Stomach smooth muscle (tissue), 2 donors: ENCODE data around the gene RGS17.
A peak's percentile ranks its signal among the peaks of the same experiment; 100 is the strongest.
"Not testable (repeated sequence)": the region's sequence is repeated elsewhere in the genome, so short reads cannot be mapped to it uniquely, and the experiment has no call there.

Source experiments
- H3K27ac ChIP-seq: one replicate; pipeline ENCODE4 v1.7.0; 2013; ENCODE audit warnings: mild to moderate bottlenecking, low read length, inconsistent platforms
- H3K27me3 ChIP-seq, 2 donors: one replicate each; pipeline ENCODE4 v1.7.0; 2013; ENCODE audit warnings: low read length in 2 of 2; ENCODE audit not compliant: insufficient read depth in 2 of 2, control insufficient read depth in 1 of 2
- H3K36me3 ChIP-seq, 2 donors: one replicate each; pipeline ENCODE4 v1.7.0; 2013; ENCODE audit warnings: low read length in 2 of 2; ENCODE audit not compliant: control insufficient read depth in 2 of 2, insufficient read depth in 2 of 2
- H3K4me1 ChIP-seq: one replicate; pipeline ENCODE4 v1.7.0; 2013; ENCODE audit warnings: low read length; ENCODE audit not compliant: control insufficient read depth, insufficient read depth
- H3K4me3 ChIP-seq, 2 donors: one replicate each; pipeline ENCODE4 v1.7.0; 2013; ENCODE audit warnings: low read length in 2 of 2
- H3K9ac ChIP-seq, 2 donors: one replicate each; pipeline ENCODE4 v1.7.0; 2013; ENCODE audit warnings: low read length in 2 of 2, mild to moderate bottlenecking in 1 of 2
- H3K9me3 ChIP-seq, 2 donors: one replicate each; pipeline ENCODE4 v1.7.0; 2013; ENCODE audit warnings: low read length in 2 of 2; ENCODE audit not compliant: control insufficient read depth in 2 of 2
- donor health status: healthy.
- donor health status: Pancreatic carcinoma.

RGS17 gene

DNA sequence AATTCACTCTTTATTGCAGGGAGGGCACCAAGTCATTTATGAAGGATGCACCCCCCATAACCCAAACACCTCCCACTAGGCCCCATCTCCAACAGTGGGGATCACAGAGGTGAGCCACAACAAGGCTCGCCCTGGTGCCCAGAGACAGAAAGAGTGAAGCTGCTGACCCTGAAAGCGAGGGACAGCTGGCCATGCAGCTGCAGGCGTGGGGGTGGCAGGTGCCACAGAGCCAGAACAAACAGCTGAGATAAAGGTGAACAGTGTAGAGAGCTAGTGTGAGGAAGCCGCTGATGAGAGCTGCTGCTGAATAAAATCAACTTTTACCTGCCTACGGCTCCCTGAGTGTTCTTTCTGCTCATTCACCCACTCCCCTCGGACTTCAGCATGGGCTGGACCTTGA, 18.8 kb upstream of the RGS17 start:
- H3K9ac ChIP-seq = no peak overlapping the region
- H3K4me3 ChIP-seq = no peak overlapping the region
- no peaks in the 10 kb centered on the region for H3K4me1 ChIP-seq
- H3K27me3 ChIP-seq = no peaks in the 10 kb centered on the region
- H3K27ac ChIP-seq = no peak overlapping the region
- no peaks in the 10 kb centered on the region for H3K36me3 ChIP-seq
- no peaks in the 10 kb centered on the region for H3K9me3 ChIP-seq

DNA sequence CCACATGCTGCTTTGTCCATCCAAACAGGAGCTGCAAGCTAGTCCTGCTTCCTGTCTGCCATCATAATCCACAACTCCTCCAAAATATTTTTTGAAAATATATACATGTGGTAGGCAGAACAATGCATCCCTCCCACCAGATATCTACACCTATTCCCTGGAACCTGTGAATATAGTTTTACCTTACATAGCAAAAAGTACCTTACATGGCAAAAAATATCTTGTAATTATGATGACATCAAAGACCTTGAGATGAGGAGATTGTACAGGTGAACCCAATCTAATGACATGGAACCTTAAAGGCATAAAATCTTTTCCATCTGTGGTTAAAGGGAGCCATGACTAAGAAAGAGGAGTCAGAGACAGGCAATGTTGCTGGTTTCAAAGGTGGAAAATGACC, 15.3 kb upstream of the RGS17 start:
- Histone ChIP-seq H3K9ac (no peak overlapping the region), H3K36me3 (no peaks in the 10 kb centered on the region), H3K4me3 (no peak overlapping the region), H3K4me1 (no peaks in the 10 kb centered on the region), H3K27ac (no peak overlapping the region), H3K27me3 (no peaks in the 10 kb centered on the region), H3K9me3 (no peaks in the 10 kb centered on the region)

DNA sequence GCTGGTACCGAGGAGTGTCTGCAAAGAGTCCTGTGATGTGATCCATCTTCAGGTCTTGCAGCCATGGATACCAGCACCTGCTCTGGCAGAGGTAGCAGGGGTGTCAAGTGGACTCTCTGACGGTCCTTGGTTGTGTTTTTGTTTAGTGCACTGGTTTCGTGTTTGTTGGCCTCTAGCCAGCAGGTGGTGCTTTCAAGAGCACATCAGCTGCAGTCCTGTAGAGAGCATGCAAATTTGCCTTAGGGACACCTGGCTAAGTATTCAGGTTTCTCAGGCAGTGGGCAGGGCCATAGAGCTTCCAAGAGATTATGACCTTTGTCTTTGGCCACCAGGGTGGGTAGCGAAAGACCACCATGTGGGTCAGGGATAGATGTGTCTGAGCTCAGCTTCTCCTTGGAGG, 14.5 kb upstream of the RGS17 start:
- Histone ChIP-seq H3K4me1 (no peaks in the 10 kb centered on the region), H3K27me3 (no peaks in the 10 kb centered on the region), H3K36me3 (no peaks in the 10 kb centered on the region), H3K9ac (no peak overlapping the region), H3K9me3 (no peaks in the 10 kb centered on the region), H3K27ac (no peak overlapping the region), H3K4me3 (no peak overlapping the region)

DNA sequence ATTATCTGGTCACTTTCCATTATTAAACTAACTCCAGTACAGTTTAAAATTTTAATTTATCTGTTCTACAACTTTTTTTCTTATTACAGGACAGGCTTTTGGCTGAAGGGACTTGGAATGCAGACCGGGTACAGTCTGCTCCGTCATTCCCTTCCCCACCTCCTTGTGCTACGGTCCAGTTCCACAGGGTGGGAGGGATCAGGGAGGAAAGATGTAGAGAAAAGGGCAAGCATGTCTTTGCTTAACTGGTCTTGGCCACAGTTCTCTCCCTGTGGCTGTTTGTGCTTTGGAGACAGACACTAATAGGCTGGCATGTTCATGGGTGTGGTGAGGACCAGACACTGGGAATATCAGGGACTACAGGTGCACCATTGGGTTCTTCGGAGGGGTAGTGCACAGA, 12.1 kb upstream of the RGS17 start:
- Histone ChIP-seq H3K4me1 (no peaks in the 10 kb centered on the region), H3K9me3 (no peaks in the 10 kb centered on the region), H3K27ac (no peak overlapping the region), H3K36me3 (no peaks in the 10 kb centered on the region), H3K9ac (no peak overlapping the region), H3K4me3 (no peak overlapping the region), H3K27me3 (no peaks in the 10 kb centered on the region)

DNA sequence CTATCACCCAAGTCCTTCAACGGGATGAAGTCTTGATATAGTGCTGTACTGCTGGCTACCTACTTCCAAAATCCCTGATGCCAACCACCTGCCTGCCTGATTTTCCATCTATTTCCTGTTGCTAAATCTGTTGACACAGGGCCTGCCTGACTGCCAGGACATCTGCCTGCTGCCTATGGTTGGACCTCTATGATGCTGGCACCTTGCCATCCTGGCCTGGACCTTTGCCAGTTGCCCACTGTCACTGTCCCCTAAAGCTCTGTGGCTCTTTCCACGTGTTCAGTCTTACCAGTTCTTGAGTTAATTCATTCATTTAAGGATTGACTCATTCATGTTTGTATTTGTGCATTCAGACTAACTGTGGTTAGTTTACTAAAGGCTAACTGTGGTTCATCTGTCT, 9.2 kb upstream of the RGS17 start:
- H3K4me3 ChIP-seq = no peak overlapping the region
- no peak overlapping the region for H3K9ac ChIP-seq
- no peak overlapping the region for H3K27ac ChIP-seq
- no peaks in the 10 kb centered on the region for H3K9me3 ChIP-seq
- H3K36me3 ChIP-seq = no peaks in the 10 kb centered on the region
- no peaks in the 10 kb centered on the region for H3K4me1 ChIP-seq
- no peaks in the 10 kb centered on the region for H3K27me3 ChIP-seq

DNA sequence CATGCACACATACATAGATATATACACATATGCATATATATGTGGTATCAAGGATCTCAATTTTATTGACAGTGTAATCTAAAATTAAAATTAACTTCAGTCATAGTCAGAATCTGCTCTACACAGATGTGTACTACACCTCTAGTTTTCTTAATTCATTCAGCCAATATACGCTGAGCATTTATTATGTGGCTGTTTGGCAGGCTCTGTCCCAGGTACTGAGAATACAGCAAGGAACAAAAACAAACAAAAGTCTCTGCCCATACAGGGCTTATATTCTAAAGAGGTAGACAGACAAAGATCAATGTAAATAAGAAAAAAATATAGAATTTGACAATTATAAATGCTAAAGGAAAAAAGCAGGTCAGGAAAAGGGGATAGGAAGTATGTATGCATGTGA, 7.8 kb upstream of the RGS17 start:
- Histone ChIP-seq H3K27me3 (no peaks in the 10 kb centered on the region), H3K27ac (no peak overlapping the region), H3K4me1 (no peaks in the 10 kb centered on the region), H3K4me3 (no peak overlapping the region), H3K36me3 (no peaks in the 10 kb centered on the region), H3K9ac (no peak overlapping the region), H3K9me3 (no peaks in the 10 kb centered on the region)

DNA sequence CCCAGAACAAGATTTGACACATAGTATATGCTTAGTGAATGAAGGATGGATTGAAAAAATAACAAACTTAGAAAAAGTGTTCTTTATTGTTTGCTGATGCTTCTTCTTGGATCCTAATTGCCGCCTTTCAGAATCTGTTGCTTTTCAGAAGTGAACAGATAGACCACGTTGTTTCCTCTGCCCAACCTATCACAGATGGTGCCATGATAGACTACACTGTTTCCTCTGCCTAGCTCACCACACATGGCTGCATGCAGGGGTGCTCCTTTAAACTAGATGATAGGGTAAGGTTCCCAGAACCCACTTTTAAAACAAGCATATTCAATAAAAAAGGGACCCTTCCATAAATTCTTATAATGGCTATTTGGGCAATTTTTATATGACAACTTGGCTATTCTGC, 4.6 kb upstream of the RGS17 start:
- H3K9me3 ChIP-seq = no peaks in the 10 kb centered on the region
- no peaks in the 10 kb centered on the region for H3K27me3 ChIP-seq
- no peaks in the 10 kb centered on the region for H3K36me3 ChIP-seq
- H3K4me1 ChIP-seq = peaks cover 3% of the 10 kb centered on the region
- no peak overlapping the region for H3K4me3 ChIP-seq
- no peak overlapping the region for H3K9ac ChIP-seq
- no peak overlapping the region for H3K27ac ChIP-seq

DNA sequence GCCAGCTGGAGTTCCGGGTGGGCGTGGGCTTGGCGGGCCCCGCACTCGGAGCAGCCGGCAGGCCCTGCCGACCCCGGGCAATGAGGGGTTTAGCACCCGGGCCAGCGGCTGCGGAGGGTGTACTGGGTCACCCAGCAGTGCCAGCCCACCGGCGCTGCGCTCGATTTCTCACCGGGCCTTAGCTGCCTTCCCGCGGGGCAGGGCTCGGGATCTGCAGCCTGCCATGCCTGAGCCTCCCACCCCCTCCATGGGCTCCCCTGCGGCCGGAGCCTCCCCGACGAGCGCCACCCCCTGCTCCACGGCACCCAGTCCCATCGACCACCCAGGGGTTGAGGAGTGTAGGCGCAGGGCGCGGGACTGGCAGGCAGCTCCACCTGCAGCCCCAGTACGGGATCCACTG, 2.6 kb upstream of the RGS17 start:
- not testable (repeated sequence) for H3K36me3 ChIP-seq, H3K9ac ChIP-seq, H3K27ac ChIP-seq, H3K4me3 ChIP-seq, H3K9me3 ChIP-seq
- H3K27me3 ChIP-seq = peaks cover 2 to 11% of the 10 kb centered on the region in 2 donors
- H3K4me1 ChIP-seq = peaks cover 14% of the 10 kb centered on the region

DNA sequence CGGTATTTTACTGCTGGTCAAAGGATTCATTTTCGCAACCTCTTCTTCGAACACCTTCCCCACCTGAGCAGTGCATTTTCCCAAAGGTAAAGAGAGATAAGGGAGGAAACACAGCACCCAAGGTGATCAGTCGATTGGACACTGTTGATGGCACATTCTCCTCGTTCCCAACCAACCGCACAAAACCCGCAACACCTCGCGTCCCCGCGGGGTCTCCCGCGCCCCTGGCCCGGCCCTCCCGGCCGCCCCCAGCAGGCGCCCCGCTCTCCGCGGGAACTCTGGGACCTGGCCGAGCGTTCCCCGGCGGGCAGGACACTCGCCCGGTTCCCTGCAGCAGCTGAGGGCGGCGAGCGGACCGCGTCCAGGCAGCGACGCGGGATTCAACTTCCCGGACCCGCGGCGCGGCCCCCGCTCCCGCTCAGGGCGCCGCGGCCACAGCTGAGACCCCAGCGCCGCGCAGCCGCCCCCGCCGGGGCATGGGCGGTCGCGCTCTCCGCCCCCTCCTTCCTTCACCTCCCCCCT, 506 bp downstream of the RGS17 start:
- Histone ChIP-seq H3K9me3 (no peaks in the 10 kb centered on the region), H3K9ac (peak overlapping the region in 1 of 2 donors; percentile 42), H3K4me3 (peak overlapping the region; percentile 79 to 84), H3K36me3 (no peaks in the 10 kb centered on the region), H3K4me1 (peaks cover 14% of the 10 kb centered on the region), H3K27ac (no peak overlapping the region), H3K27me3 (peaks cover 5 to 21% of the 10 kb centered on the region in 2 donors)

DNA sequence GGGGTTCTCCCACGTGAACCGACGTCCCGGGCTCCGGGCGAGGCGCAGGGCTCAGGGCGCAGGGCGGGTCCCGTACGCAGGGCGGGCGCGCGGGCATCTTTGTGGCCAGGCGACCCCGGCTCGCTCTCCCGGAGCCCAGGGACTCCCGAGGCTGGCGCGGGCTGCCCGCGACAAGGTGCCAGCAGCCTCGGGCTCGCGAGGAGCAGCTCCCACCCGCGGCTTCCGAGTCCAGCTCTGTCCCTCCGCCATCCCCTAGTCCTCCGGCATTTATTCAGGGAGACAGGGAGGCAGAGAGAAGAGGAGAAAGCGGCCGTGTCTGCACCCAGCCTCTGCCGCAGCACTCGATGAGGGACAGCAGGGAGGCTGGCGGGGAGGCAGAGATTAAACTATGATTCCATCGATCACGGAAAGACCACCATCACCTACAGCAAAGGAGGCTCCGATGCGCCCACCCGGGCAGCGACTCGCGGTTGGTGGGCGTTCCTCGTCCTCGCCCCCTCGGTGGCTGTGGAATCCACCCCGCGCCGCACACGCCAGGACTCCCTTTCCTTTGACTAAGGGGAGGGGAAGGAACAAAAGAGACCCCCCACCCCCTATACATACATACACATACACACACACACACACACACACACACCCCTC, 1.1 kb downstream of the RGS17 start:
- no peak overlapping the region for H3K27ac ChIP-seq
- peaks cover 14% of the 10 kb centered on the region for H3K4me1 ChIP-seq
- H3K4me3 ChIP-seq = peak overlapping the region; percentile 79 to 84
- peaks cover 5 to 21% of the 10 kb centered on the region in 2 donors for H3K27me3 ChIP-seq
- no peaks in the 10 kb centered on the region for H3K9me3 ChIP-seq
- H3K9ac ChIP-seq = peak overlapping the region; percentile 42
- H3K36me3 ChIP-seq = no peaks in the 10 kb centered on the region

DNA sequence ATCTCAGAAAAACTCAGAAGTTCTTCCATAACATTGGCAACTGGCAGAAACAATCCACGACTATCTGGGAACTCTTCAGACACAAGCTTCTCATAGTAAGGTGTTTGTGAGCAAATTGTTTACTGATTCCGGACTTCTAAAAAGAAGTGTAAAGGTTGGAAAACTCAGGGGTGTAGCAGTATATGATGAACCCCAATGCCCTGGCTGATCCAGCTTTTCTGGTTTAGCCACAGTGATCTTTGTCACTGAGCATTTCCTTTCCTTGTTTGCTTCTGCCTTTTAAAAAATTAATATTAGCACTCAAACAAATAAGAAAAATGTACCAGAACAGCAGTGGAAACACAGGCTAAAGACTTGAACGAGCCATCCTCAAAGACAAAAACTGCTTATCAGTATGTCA, 4.9 kb downstream of the RGS17 start:
- Histone ChIP-seq H3K9ac (no peak overlapping the region), H3K9me3 (no peaks in the 10 kb centered on the region), H3K36me3 (no peaks in the 10 kb centered on the region), H3K27me3 (peaks cover 5 to 24% of the 10 kb centered on the region in 2 donors), H3K4me3 (no peak overlapping the region), H3K27ac (no peak overlapping the region), H3K4me1 (peaks cover 11% of the 10 kb centered on the region)
